Fibroblast of lung (primary cell): ENCODE measurements around the gene TSEN2. TPM values are rescaled to one million over a fixed set of nuclear protein-coding genes. Genes with fewer than 3 reads are reported as not detected.

Experiments
- DNase-seq, 2 donors: peaks; one replicate each; pipeline versions ENCODE4 v3.0.0 to v3.0.0-alpha.2; 2010; ENCODE audit warnings: low read depth in 2 of 2
- H2AFZ ChIP-seq: 2 replicates; pipeline ENCODE4 v1.5.1; 2012; ENCODE audit warnings: low read length, control low read depth, inconsistent platforms
- H3K27ac ChIP-seq: 2 replicates; pipeline ENCODE4 v1.5.1; 2011; ENCODE audit warnings: low read length, control low read depth; ENCODE audit not compliant: insufficient read depth
- H3K27me3 ChIP-seq: 2 replicates; pipeline ENCODE4 v1.5.1; 2011; ENCODE audit warnings: mild to moderate bottlenecking, low read length; ENCODE audit not compliant: control insufficient read depth, insufficient read depth
- H3K36me3 ChIP-seq: 2 replicates; pipeline ENCODE4 v1.5.1; 2011; ENCODE audit warnings: low read length; ENCODE audit not compliant: control insufficient read depth, insufficient read depth
- H3K4me1 ChIP-seq: 2 replicates; pipeline ENCODE4 v1.5.1; 2011; ENCODE audit warnings: low read length; ENCODE audit not compliant: control insufficient read depth, insufficient read depth; ENCODE audit errors: extremely low read depth
- H3K4me2 ChIP-seq: 2 replicates; pipeline ENCODE4 v1.5.1; 2011; ENCODE audit warnings: low read length, control low read depth; ENCODE audit not compliant: insufficient read depth; ENCODE audit errors: extremely low read depth
- H3K4me3 ChIP-seq, 4 experiments: fragments of 200-600 bp in 1 of 4; sonication (generic) in 1 of 4; replicated peaks in 1 of 4; 2 replicates each; pipeline ENCODE4 v1.5.1; 2011 to 2016; ENCODE audit warnings: low read length in 4 of 4, low read depth in 3 of 4, mild to moderate bottlenecking in 3 of 4, control low read depth in 2 of 4, inconsistent platforms in 1 of 4, mixed read lengths in 1 of 4; ENCODE audit not compliant: insufficient read depth in 1 of 4; ENCODE audit errors: control extremely low read depth in 1 of 4
- H3K79me2 ChIP-seq: 2 replicates; pipeline ENCODE4 v1.5.1; 2012; ENCODE audit warnings: mild to moderate bottlenecking, low read length, inconsistent platforms; ENCODE audit not compliant: control insufficient read depth, insufficient read depth
- H3K9ac ChIP-seq: 2 replicates; pipeline ENCODE4 v1.5.1; 2011; ENCODE audit warnings: mild to moderate bottlenecking, low read length, control low read depth; ENCODE audit not compliant: insufficient read depth
- H3K9me3 ChIP-seq: 2 replicates; pipeline ENCODE4 v1.5.1; 2012; ENCODE audit warnings: low read depth, low read length; ENCODE audit not compliant: control insufficient read depth, insufficient read depth
- H4K20me1 ChIP-seq: 2 replicates; pipeline ENCODE4 v1.5.1; 2011; ENCODE audit warnings: low read length; ENCODE audit not compliant: control insufficient read depth, insufficient read depth; ENCODE audit errors: extremely low read depth
- EZH2 ChIP-seq: IDR thresholded peaks from 2 replicates; pipeline ENCODE4 v1.5.1; 2012; ENCODE audit warnings: low read length, control low read depth, mild to moderate bottlenecking; ENCODE audit errors: missing control alignments
- polyA plus RNA-seq, 2 donors: library from polyadenylated mRNA; depleted of rRNA in 1 of 2; stranded (reverse) in 1 of 2; unstranded in 1 of 2; fragments of >200 nt; gene quantifications; 2 replicates each; pipeline ENCODE4 v1.2.1, GENCODE V29; 2011 to 2012; ENCODE audit warnings: missing spikeins in 1 of 2
- total RNA-seq: library from RNA; depleted of rRNA; stranded (reverse); fragments of >200 nt; gene quantifications from 2 replicates; pipeline ENCODE4 v1.2.1, GENCODE V29; 2014
- TF ChIP-seq, protein P1 (sequence below), 2 donors: IDR thresholded peaks in 1 of 2; conservative IDR thresholded peaks in 1 of 2; 1 replicate in 1 of 2; 2 replicates in 1 of 2; pipeline ENCODE4 v1.5.1; 2011 to 2012; ENCODE audit warnings: low read length in 2 of 2, control low read depth in 1 of 2, inconsistent platforms in 1 of 2, low read depth in 1 of 2, mild to moderate bottlenecking in 1 of 2

The TSEN2 gene
- total and polyA plus RNA-seq, 2 donors (not counting 1 experiment from before 2014, with no cell fraction given) = 9.8 to 14.4 TPM

DNA sequence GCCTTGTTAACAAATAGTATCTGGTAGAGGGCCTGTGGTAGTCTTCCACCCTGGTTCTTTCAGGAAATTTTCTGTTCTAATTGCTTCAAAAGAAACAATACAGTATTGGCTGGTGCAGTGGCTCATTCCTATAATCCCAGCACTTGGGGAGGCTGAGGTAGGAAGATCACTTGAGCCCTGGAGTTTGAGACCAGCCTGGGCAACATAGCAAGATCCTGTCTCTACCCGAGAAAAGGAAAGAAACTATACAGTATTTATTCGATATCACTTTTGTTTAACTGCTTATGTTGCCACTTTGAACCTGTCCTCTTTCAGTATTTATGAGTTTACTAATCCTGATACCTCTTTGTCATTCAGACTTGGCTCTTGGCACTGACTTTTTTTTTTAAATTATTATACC lies 77.1 kb downstream of the TSEN2 start:
- TF ChIP-seq EZH2 = no peak
- TF ChIP-seq, protein P1, sequence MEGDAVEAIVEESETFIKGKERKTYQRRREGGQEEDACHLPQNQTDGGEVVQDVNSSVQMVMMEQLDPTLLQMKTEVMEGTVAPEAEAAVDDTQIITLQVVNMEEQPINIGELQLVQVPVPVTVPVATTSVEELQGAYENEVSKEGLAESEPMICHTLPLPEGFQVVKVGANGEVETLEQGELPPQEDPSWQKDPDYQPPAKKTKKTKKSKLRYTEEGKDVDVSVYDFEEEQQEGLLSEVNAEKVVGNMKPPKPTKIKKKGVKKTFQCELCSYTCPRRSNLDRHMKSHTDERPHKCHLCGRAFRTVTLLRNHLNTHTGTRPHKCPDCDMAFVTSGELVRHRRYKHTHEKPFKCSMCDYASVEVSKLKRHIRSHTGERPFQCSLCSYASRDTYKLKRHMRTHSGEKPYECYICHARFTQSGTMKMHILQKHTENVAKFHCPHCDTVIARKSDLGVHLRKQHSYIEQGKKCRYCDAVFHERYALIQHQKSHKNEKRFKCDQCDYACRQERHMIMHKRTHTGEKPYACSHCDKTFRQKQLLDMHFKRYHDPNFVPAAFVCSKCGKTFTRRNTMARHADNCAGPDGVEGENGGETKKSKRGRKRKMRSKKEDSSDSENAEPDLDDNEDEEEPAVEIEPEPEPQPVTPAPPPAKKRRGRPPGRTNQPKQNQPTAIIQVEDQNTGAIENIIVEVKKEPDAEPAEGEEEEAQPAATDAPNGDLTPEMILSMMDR (conservative IDR thresholded peaks at IDR 0.05 in 1 of 2, IDR thresholded peaks at IDR 0.05 in 1 of 2; ENCODE audit: low read depth in 1 of 2, low read length in 2 of 2) = no peak
- H3K9ac ChIP-seq = no peak overlapping the region
- H3K27me3 ChIP-seq = no peaks in the 10 kb centered on the region
- H3K27ac ChIP-seq = no peak overlapping the region
- peaks cover 4% of the 10 kb centered on the region for H3K4me1 ChIP-seq
- H2AFZ ChIP-seq = no peak overlapping the region
- H3K79me2 ChIP-seq = peaks cover 89% of the 10 kb centered on the region
- no peak for DNase-seq
- H3K36me3 ChIP-seq = no peaks in the 10 kb centered on the region
- H4K20me1 ChIP-seq = peaks cover 2% of the 10 kb centered on the region
- no peaks in the 10 kb centered on the region for H3K9me3 ChIP-seq
- H3K4me2 ChIP-seq = no peak overlapping the region
- no peak overlapping the region for H3K4me3 ChIP-seq

DNA sequence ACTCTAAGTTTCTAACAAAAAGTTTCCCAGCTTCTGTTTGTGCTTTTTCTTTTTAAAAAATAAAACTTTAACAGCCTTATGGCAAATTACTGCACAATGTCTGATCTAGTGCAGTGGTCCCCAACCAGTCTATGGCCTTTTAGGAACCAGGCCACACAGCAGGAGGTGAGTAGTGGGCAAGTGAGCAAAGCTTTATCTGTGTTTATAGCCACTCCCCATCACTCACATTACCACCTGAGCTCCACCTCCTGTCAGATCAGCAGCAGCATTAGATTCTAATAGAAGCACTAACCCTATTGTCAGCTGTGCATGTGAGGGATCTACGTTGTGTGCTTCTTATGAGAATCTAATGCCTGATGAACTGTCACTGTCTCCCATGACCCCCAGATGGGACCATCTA lies 78.2 kb downstream of the TSEN2 start:
- no peak overlapping the region for H2AFZ ChIP-seq
- no peak for DNase-seq
- no peak overlapping the region for H3K4me3 ChIP-seq
- H3K79me2 ChIP-seq = peaks cover 91% of the 10 kb centered on the region
- H3K4me2 ChIP-seq = no peak overlapping the region
- H3K27me3 ChIP-seq = no peaks in the 10 kb centered on the region
- no peaks in the 10 kb centered on the region for H3K36me3 ChIP-seq
- no peak overlapping the region for H3K9ac ChIP-seq
- TF ChIP-seq EZH2 = no peak
- TF ChIP-seq, protein P1 (conservative IDR thresholded peaks at IDR 0.05 in 1 of 2, IDR thresholded peaks at IDR 0.05 in 1 of 2; ENCODE audit: low read depth in 1 of 2, low read length in 2 of 2) = no peak
- H3K9me3 ChIP-seq = no peaks in the 10 kb centered on the region
- peaks cover 2% of the 10 kb centered on the region for H4K20me1 ChIP-seq
- H3K27ac ChIP-seq = no peak overlapping the region
- H3K4me1 ChIP-seq = peaks cover 4% of the 10 kb centered on the region

DNA sequence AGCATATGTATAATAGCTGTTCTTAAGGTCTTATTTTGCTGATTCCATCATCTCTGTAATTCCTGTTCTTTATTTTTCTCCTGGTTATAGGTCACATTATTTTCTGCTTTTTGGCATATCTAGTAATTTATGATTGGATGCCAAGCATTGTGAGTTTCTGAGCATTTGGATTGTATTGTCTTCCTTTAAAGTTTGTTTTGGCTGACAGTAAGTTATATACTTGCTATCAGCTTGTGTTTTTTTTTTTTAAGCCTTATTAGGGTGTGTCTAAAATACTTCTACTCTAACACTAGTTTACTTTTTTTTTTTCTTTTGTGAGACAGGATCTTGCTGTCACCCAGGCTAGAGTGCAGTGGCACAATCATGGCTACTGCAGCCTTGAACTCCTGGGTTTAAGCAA lies 82.7 kb downstream of the TSEN2 start:
- Histone ChIP-seq H3K27ac (no peak overlapping the region), H3K9ac (no peak overlapping the region), H4K20me1 (no peaks in the 10 kb centered on the region), H2AFZ (no peak overlapping the region), H3K4me2 (no peak overlapping the region), H3K79me2 (peaks cover 65% of the 10 kb centered on the region), H3K27me3 (no peaks in the 10 kb centered on the region), H3K9me3 (no peaks in the 10 kb centered on the region), H3K36me3 (peaks cover 13% of the 10 kb centered on the region), H3K4me3 (no peak overlapping the region), H3K4me1 (peaks cover 4% of the 10 kb centered on the region)
- TF ChIP-seq EZH2 = no peak
- TF ChIP-seq, protein P1 (conservative IDR thresholded peaks at IDR 0.05 in 1 of 2, IDR thresholded peaks at IDR 0.05 in 1 of 2; ENCODE audit: low read depth in 1 of 2, low read length in 2 of 2) = no peak
- DNase-seq = no peak
